ENCODE measurements around the gene ZNF609. TPM values are rescaled to one million over a fixed set of nuclear protein-coding genes. Genes with fewer than 3 reads are reported as not detected.
"Not testable (repeated sequence)": the region's sequence is repeated elsewhere in the genome, so short reads cannot be mapped to it uniquely, and the experiment has no call there.

The ZNF609 gene
- total RNA-seq, 4 donors from 2014 or later: 10.3 to 16.5 (median 12.4) TPM

DNA sequence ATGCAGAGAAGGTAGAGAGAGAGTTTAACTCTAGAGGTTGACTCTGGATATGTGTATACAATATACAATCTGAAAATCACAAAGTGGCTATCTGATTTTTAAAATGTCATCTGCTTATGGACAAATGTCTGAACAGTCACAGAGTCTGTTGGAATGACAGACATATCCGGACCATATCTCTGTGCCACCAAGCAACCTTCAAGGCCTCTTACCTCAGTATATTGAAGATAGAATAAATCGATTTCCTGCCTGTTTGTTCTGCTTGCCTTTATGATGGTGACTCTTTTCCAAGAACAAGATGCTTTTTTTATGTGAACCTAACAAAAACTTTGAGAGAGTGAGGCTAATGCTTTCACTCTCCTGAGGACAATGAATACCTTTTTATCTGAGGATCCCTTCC, 163.9 kb downstream of the ZNF609 start:
- Histone ChIP-seq H3K36me3 (no peaks in the 10 kb centered on the region), H3K27me3 (no peaks in the 10 kb centered on the region), H3K4me3 (no peak overlapping the region), H3K4me1 (peaks cover 13 to 38% of the 10 kb centered on the region in 2 donors), H3K9me3 (no peaks in the 10 kb centered on the region), H3K27ac (no peak overlapping the region)
- no peak for ATAC-seq
- no peak for DNase-seq
- intact Hi-C loops (cut with DNase I; ENCODE audit: low total_unique reads) (no loop called here), in situ Hi-C loops (cut with MboI; ENCODE audit: low sequenced_read_pairs in 4 of 4) (no loop called here)
- TF ChIP-seq, protein P1, sequence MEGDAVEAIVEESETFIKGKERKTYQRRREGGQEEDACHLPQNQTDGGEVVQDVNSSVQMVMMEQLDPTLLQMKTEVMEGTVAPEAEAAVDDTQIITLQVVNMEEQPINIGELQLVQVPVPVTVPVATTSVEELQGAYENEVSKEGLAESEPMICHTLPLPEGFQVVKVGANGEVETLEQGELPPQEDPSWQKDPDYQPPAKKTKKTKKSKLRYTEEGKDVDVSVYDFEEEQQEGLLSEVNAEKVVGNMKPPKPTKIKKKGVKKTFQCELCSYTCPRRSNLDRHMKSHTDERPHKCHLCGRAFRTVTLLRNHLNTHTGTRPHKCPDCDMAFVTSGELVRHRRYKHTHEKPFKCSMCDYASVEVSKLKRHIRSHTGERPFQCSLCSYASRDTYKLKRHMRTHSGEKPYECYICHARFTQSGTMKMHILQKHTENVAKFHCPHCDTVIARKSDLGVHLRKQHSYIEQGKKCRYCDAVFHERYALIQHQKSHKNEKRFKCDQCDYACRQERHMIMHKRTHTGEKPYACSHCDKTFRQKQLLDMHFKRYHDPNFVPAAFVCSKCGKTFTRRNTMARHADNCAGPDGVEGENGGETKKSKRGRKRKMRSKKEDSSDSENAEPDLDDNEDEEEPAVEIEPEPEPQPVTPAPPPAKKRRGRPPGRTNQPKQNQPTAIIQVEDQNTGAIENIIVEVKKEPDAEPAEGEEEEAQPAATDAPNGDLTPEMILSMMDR (IDR thresholded peaks at IDR 0.05 in 4 of 5, conservative IDR thresholded peaks at IDR 0.05 in 1 of 5): no peak
- TF ChIP-seq POLR2A (IDR thresholded peaks at IDR 0.05): no peak

- Histone ChIP-seq H3K27ac (no peak overlapping the region), H3K4me1 (peaks cover 2% of the 10 kb centered on the region in 2 donors), H3K36me3 (no peaks in the 10 kb centered on the region), H3K4me3 (no peak overlapping the region), H3K9me3 (no peaks in the 10 kb centered on the region), H3K27me3 (no peaks in the 10 kb centered on the region)
- TF ChIP-seq, protein P1 (IDR thresholded peaks at IDR 0.05 in 4 of 5, conservative IDR thresholded peaks at IDR 0.05 in 1 of 5): no peak
- TF ChIP-seq POLR2A (IDR thresholded peaks at IDR 0.05): no peak
- no peak for ATAC-seq
- no peak for DNase-seq
- in situ Hi-C loops (cut with MboI; ENCODE audit: low sequenced_read_pairs in 4 of 4): no loop called here
- intact Hi-C loops (cut with DNase I; ENCODE audit: low total_unique reads): no loop called here
These were observed 168.7 kb downstream of the ZNF609 start for GRCh38 chr15:64629063-64629462.

GRCh38 chr15:64630396-64631107, 170.2 kb downstream of the ZNF609 start:
- no peak overlapping the region for H3K4me3 ChIP-seq
- no peaks in the 10 kb centered on the region for H3K36me3 ChIP-seq
- H3K4me1 ChIP-seq: peaks cover 16 to 17% of the 10 kb centered on the region in 2 donors
- no peak for ATAC-seq
- H3K9me3 ChIP-seq: no peaks in the 10 kb centered on the region
- in situ Hi-C loops (cut with MboI; ENCODE audit: low sequenced_read_pairs in 4 of 4) (no loop called here), intact Hi-C loops (cut with DNase I; ENCODE audit: low total_unique reads) (no loop called here)
- no peak for DNase-seq
- TF ChIP-seq, protein P1 (IDR thresholded peaks at IDR 0.05 in 4 of 5, conservative IDR thresholded peaks at IDR 0.05 in 1 of 5): no peak
- no peaks in the 10 kb centered on the region for H3K27me3 ChIP-seq
- no peak overlapping the region for H3K27ac ChIP-seq

DNA sequence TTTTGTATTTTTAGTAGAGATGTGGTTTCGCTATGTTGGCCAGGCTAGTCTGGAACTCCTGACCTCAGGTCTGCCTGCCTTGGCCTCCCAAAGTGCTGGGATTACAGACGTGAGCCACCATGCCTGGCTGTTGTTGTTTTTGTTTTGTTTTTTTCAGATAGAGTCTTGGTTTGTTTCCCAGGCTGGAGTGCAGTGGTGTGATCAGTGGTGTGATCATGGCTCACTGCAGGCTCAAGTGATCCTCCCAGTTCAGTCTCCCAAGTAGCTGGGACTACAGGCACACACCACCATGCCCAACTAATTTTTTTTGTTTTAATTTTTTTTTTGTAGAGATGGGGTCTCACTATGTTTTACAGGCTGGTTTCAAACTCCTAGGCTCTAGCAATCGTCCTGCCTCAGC, 172.3 kb downstream of the ZNF609 start:
- H3K36me3 ChIP-seq; H3K9me3 ChIP-seq; intact Hi-C loops (cut with DNase I; ENCODE audit: low total_unique reads); DNase-seq; H3K27me3 ChIP-seq; H3K27ac ChIP-seq; H3K4me3 ChIP-seq; ATAC-seq; in situ Hi-C loops (cut with MboI; ENCODE audit: low sequenced_read_pairs in 4 of 4): not testable (repeated sequence)
- peaks cover 21 to 23% of the 10 kb centered on the region in 2 donors for H3K4me1 ChIP-seq

DNA sequence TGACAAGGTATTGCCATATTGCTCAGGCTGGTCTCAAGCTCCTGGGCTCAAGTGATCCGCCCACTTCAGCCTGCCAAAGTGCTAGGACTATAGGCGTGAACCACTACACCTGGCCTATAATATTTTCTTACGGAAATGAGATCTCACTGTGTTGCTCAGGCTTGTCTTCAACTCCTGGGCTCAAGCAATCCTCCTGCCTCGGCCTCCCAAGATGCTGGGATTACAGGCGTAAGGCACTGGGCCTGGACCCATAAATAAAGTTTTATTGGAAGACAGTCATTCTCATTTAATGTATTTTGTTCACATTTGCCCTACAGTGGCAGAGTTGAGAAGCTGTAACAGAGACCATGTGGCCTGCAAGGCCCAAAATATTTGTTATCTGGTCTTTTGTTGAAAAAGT, 173.0 kb downstream of the ZNF609 start:
- Histone ChIP-seq H3K9me3 (no peaks in the 10 kb centered on the region), H3K4me3 (no peak overlapping the region), H3K27me3 (no peaks in the 10 kb centered on the region), H3K36me3 (no peaks in the 10 kb centered on the region), H3K27ac (no peak overlapping the region), H3K4me1 (peaks cover 21 to 23% of the 10 kb centered on the region in 2 donors)
- intact Hi-C loops (cut with DNase I; ENCODE audit: low total_unique reads): no loop called here
- TF ChIP-seq, protein P1 (IDR thresholded peaks at IDR 0.05 in 4 of 5, conservative IDR thresholded peaks at IDR 0.05 in 1 of 5): no peak
- TF ChIP-seq POLR2A (IDR thresholded peaks at IDR 0.05): no peak
- no peak for ATAC-seq
- in situ Hi-C loops (cut with MboI; ENCODE audit: low sequenced_read_pairs in 4 of 4): no loop called here
- DNase-seq: no peak

Data from gastrocnemius medialis (tissue), 4 donors.